Parathyroid adenoma (tissue), 2 donors: ENCODE results near the gene ENOPH1.

Experiments used
- H2AFZ ChIP-seq: fragments of 300-600 bp; sonication (generic); one replicate; pipeline ENCODE4 v1.7.0; 2017; ENCODE audit warnings: antibody characterized with exemption, mild to moderate bottlenecking
- H3K27ac ChIP-seq: fragments of 300-600 bp; sonication (generic); one replicate; pipeline ENCODE4 v1.7.0; 2017
- H3K27me3 ChIP-seq: fragments of 300-600 bp; sonication (generic); one replicate; pipeline ENCODE4 v1.7.0; 2017; ENCODE audit warnings: low read length; ENCODE audit not compliant: control insufficient read depth, insufficient read depth
- H3K36me3 ChIP-seq: fragments of 300-600 bp; sonication (generic); one replicate; pipeline ENCODE4 v1.7.0; 2017; ENCODE audit warnings: low read length; ENCODE audit not compliant: control insufficient read depth, insufficient read depth
- H3K4me1 ChIP-seq: fragments of 300-600 bp; sonication (generic); one replicate; pipeline ENCODE4 v1.7.0; 2017; ENCODE audit warnings: control low read depth
- H3K4me2 ChIP-seq: fragments of 300-600 bp; sonication (generic); one replicate; pipeline ENCODE4 v1.7.0; 2017; ENCODE audit warnings: low read length
- H3K4me3 ChIP-seq: fragments of 300-600 bp; sonication (generic); one replicate; pipeline ENCODE4 v1.7.0; 2017; ENCODE audit warnings: low read depth, low read length
- H3K79me2 ChIP-seq: fragments of 300-600 bp; sonication (generic); one replicate; pipeline ENCODE4 v1.7.0; 2017; ENCODE audit warnings: control low read depth
- H3K9ac ChIP-seq: fragments of 300-600 bp; sonication (generic); one replicate; pipeline ENCODE4 v1.7.0; 2017; ENCODE audit warnings: mild to moderate bottlenecking
- H3K9me3 ChIP-seq: fragments of 300-600 bp; sonication (generic); one replicate; pipeline ENCODE4 v1.7.0; 2017; ENCODE audit warnings: low read length; ENCODE audit not compliant: control insufficient read depth
- CTCF ChIP-seq: fragments of 300-600 bp; sonication (generic); IDR thresholded peaks from one replicate; pipeline ENCODE4 v1.7.0; 2017; ENCODE audit warnings: antibody characterized with exemption, mild to moderate bottlenecking
- donor health status: primary hyperparathyroidism.

The ENOPH1 gene

DNA sequence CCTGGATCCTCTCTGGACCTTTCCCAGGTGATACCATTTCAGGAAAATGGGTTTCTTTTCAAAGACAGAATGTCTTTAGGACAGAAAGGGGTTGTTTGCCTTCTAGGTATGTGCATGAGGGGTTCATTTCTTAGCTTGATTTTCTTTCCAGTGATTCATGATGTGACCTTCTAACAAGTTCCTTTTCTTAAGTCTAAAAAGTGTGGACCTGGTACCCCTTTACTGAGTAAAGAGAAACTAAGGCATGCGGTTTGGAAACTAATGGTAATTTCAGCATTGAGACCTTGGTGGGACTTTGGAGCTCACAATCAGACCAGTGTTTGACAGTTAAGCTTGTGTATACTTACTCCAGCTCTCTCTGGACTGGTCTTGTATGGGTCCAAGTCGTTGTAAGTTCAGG, 8.7 kb downstream of the ENOPH1 start:
- Histone ChIP-seq H3K4me2 (no peak overlapping the region), H3K79me2 (peaks cover 26% of the 10 kb centered on the region), H3K4me3 (no peak overlapping the region), H3K27me3 (no peaks in the 10 kb centered on the region), H3K9me3 (no peaks in the 10 kb centered on the region), H3K27ac (no peak overlapping the region), H3K9ac (no peak overlapping the region), H2AFZ (no peak overlapping the region), H3K36me3 (no peaks in the 10 kb centered on the region), H3K4me1 (no peaks in the 10 kb centered on the region)
- TF ChIP-seq CTCF: no peak

GRCh38 chr4:82447886-82448285, 17.5 kb downstream of the ENOPH1 start:
- no peaks in the 10 kb centered on the region for H3K27me3 ChIP-seq
- H3K79me2 ChIP-seq: peaks cover under 1% of the 10 kb centered on the region
- H2AFZ ChIP-seq: no peak overlapping the region
- no peak overlapping the region for H3K4me2 ChIP-seq
- no peaks in the 10 kb centered on the region for H3K36me3 ChIP-seq
- no peaks in the 10 kb centered on the region for H3K4me1 ChIP-seq
- no peak for TF ChIP-seq CTCF
- H3K9me3 ChIP-seq: no peaks in the 10 kb centered on the region
- H3K4me3 ChIP-seq: no peak overlapping the region
- no peak overlapping the region for H3K27ac ChIP-seq
- no peak overlapping the region for H3K9ac ChIP-seq

- Histone ChIP-seq H3K9ac (no peak overlapping the region), H2AFZ (no peak overlapping the region), H3K36me3 (no peaks in the 10 kb centered on the region), H3K79me2 (no peaks in the 10 kb centered on the region), H3K27ac (no peak overlapping the region), H3K4me3 (no peak overlapping the region), H3K27me3 (no peaks in the 10 kb centered on the region), H3K4me2 (no peak overlapping the region), H3K9me3 (no peaks in the 10 kb centered on the region), H3K4me1 (peaks cover 4% of the 10 kb centered on the region)
- TF ChIP-seq CTCF: no peak
These were observed 20.8 kb downstream of the ENOPH1 start for GRCh38 chr4:82450966-82451755.

GRCh38 chr4:82452026-82452425, 21.6 kb downstream of the ENOPH1 start:
- Histone ChIP-seq H3K27me3 (no peaks in the 10 kb centered on the region), H3K4me3 (no peak overlapping the region), H3K36me3 (no peaks in the 10 kb centered on the region), H2AFZ (no peak overlapping the region), H3K4me1 (peaks cover 4% of the 10 kb centered on the region), H3K9ac (no peak overlapping the region), H3K9me3 (no peaks in the 10 kb centered on the region), H3K79me2 (no peaks in the 10 kb centered on the region), H3K4me2 (no peak overlapping the region), H3K27ac (no peak overlapping the region)
- TF ChIP-seq CTCF: no peak

- H3K4me3 ChIP-seq: no peak overlapping the region
- no peak overlapping the region for H3K4me2 ChIP-seq
- H2AFZ ChIP-seq: no peak overlapping the region
- H3K79me2 ChIP-seq: no peaks in the 10 kb centered on the region
- H3K27ac ChIP-seq: no peak overlapping the region
- H3K36me3 ChIP-seq: no peaks in the 10 kb centered on the region
- H3K27me3 ChIP-seq: no peaks in the 10 kb centered on the region
- no peak overlapping the region for H3K9ac ChIP-seq
- no peak for TF ChIP-seq CTCF
- peaks cover 4% of the 10 kb centered on the region for H3K4me1 ChIP-seq
- H3K9me3 ChIP-seq: no peaks in the 10 kb centered on the region
These were observed 26.9 kb downstream of the ENOPH1 start for GRCh38 chr4:82457266-82457665.
